ENCODE measurements around the gene MYOC. TPM values are rescaled to one million over a fixed set of nuclear protein-coding genes. Genes with fewer than 3 reads are reported as not detected.

MYOC gene
- total and polyA plus RNA-seq, 2 donors (not counting 3 experiments of a cell fraction or from before 2014, with no cell fraction given): not detected

GRCh38 chr1:171666114-171666769 lies 13.8 kb upstream of the MYOC start:
- TF ChIP-seq GATA2 (IDR thresholded peaks at IDR 0.05; ENCODE audit: insufficient read depth, insufficient read length, low read depth, low read length): no peak
- Histone ChIP-seq H3K36me3 (ENCODE audit: control insufficient read depth in 2 of 2, extremely low read depth in 1 of 2, insufficient read depth in 2 of 2, low read length in 2 of 2) (no peaks in the 10 kb centered on the region), H3K9ac (replicated peaks; ENCODE audit: extremely low read depth, insufficient read depth, low read length) (no peak overlapping the region), H3K9me3 (replicated peaks; ENCODE audit: control insufficient read depth, insufficient read depth, low read length) (no peaks in the 10 kb centered on the region), H3K9me1 (replicated peaks; ENCODE audit: control insufficient read depth, extremely low read depth, insufficient read depth, low read length) (no peaks in the 10 kb centered on the region), H3K4me3 (replicated peaks in 1 of 3; ENCODE audit: insufficient read depth in 1 of 3, low read depth in 1 of 3, low read length in 3 of 3) (no peak overlapping the region), H3K27me3 (ENCODE audit: control insufficient read depth in 2 of 2, insufficient read depth in 2 of 2, low read length in 2 of 2) (peaks cover 0 to 1% of the 10 kb centered on the region in 2 experiments), H3K4me2 (ENCODE audit: insufficient read depth, low read length) (no peak overlapping the region), H2AFZ (ENCODE audit: low read depth, low read length) (no peak overlapping the region), H3K79me2 (ENCODE audit: control insufficient read depth, insufficient read depth, low read length) (no peaks in the 10 kb centered on the region), H3K27ac (ENCODE audit: insufficient read depth, low read depth, low read length) (no peak overlapping the region), H4K20me1 (replicated peaks; ENCODE audit: control insufficient read depth, extremely low read depth, insufficient read depth, low read length) (no peaks in the 10 kb centered on the region), H3K4me1 (ENCODE audit: control insufficient read depth, extremely low read depth, insufficient read depth, low read length) (no peaks in the 10 kb centered on the region)
- ChIA-PET CTCF (interaction anchor here (0.7 to 3.2 kb wide), 6 partner anchors 11 to 50 kb away, joined by 3 to 16 read pairs (median 5); no protein-coding TSS in a partner anchor), POLR2A (no interaction called here)
- intact Hi-C loops (cut with micrococcal nuclease): no loop called here
- dilution Hi-C loops (cut with MboI; ENCODE audit: extremely low pct_ligation_motif_present, low sequenced_read_pairs): no loop called here
- BruUV-seq (replicated peaks): no TSS peak
- FAIRE-seq (no peak), DNase-seq (ENCODE audit: low read depth, low spot score) (no peak)

- Histone ChIP-seq H3K27ac (ENCODE audit: insufficient read depth, low read depth, low read length) (no peak overlapping the region), H3K79me2 (ENCODE audit: control insufficient read depth, insufficient read depth, low read length) (no peaks in the 10 kb centered on the region), H3K4me2 (ENCODE audit: insufficient read depth, low read length) (no peak overlapping the region), H3K27me3 (ENCODE audit: control insufficient read depth in 2 of 2, insufficient read depth in 2 of 2, low read length in 2 of 2) (peaks cover 0 to 1% of the 10 kb centered on the region in 2 experiments), H4K20me1 (replicated peaks; ENCODE audit: control insufficient read depth, extremely low read depth, insufficient read depth, low read length) (no peaks in the 10 kb centered on the region), H3K4me3 (replicated peaks in 1 of 3; ENCODE audit: insufficient read depth in 1 of 3, low read depth in 1 of 3, low read length in 3 of 3) (no peak overlapping the region), H3K9ac (replicated peaks; ENCODE audit: extremely low read depth, insufficient read depth, low read length) (no peak overlapping the region), H3K4me1 (ENCODE audit: control insufficient read depth, extremely low read depth, insufficient read depth, low read length) (no peaks in the 10 kb centered on the region), H2AFZ (ENCODE audit: low read depth, low read length) (no peak overlapping the region), H3K9me1 (replicated peaks; ENCODE audit: control insufficient read depth, extremely low read depth, insufficient read depth, low read length) (no peaks in the 10 kb centered on the region), H3K9me3 (replicated peaks; ENCODE audit: control insufficient read depth, insufficient read depth, low read length) (no peaks in the 10 kb centered on the region), H3K36me3 (ENCODE audit: control insufficient read depth in 2 of 2, extremely low read depth in 1 of 2, insufficient read depth in 2 of 2, low read length in 2 of 2) (no peaks in the 10 kb centered on the region)
- ChIA-PET POLR2A (no interaction called here), CTCF (interaction anchor here (1.2 to 1.3 kb wide), 2 partner anchors 10 to 51 kb away, joined by 5 read pairs; no protein-coding TSS in a partner anchor)
- dilution Hi-C loops (cut with MboI; ENCODE audit: extremely low pct_ligation_motif_present, low sequenced_read_pairs) (no loop called here), intact Hi-C loops (cut with micrococcal nuclease) (no loop called here)
- DNase-seq (ENCODE audit: low read depth, low spot score) (no peak), FAIRE-seq (no peak)
- TF ChIP-seq POLR2A (IDR thresholded peaks at IDR 0.05; ENCODE audit: low read depth, low read length) (no peak), MAX (IDR thresholded peaks at IDR 0.05; ENCODE audit: insufficient read depth, insufficient read length) (no peak), POLR2AphosphoS5 (IDR thresholded peaks at IDR 0.05; ENCODE audit: insufficient read depth, low read depth, low read length) (no peak), MYC (IDR thresholded peaks at IDR 0.05; ENCODE audit: low read depth, low read length) (no peak), EZH2 (IDR thresholded peaks at IDR 0.05; ENCODE audit: borderline replicate concordance, low read depth, low read length, severe bottlenecking) (no peak), CTCF (IDR thresholded peaks at IDR 0.05; ENCODE audit: extremely low read depth in 1 of 2, insufficient read depth in 1 of 2, low read depth in 1 of 2, low read length in 2 of 2) (no peak), GATA2 (IDR thresholded peaks at IDR 0.05; ENCODE audit: insufficient read depth, insufficient read length, low read depth, low read length) (no peak), JUN (IDR thresholded peaks at IDR 0.05; ENCODE audit: borderline replicate concordance, insufficient read depth, insufficient read length, low read depth) (no peak)
- no TSS peak for BruUV-seq (replicated peaks)
Observed at GRCh38 chr1:171664976-171665375, 12.5 kb upstream of the MYOC start.
